ENCODE results near the gene SPATA17. TPM values are rescaled to one million over a fixed set of nuclear protein-coding genes. Genes with fewer than 3 reads are reported as not detected.

The SPATA17 gene
- total RNA-seq, 6 experiments from 2014 or later = 0.24 to 0.31 TPM; not detected in 4

DNA sequence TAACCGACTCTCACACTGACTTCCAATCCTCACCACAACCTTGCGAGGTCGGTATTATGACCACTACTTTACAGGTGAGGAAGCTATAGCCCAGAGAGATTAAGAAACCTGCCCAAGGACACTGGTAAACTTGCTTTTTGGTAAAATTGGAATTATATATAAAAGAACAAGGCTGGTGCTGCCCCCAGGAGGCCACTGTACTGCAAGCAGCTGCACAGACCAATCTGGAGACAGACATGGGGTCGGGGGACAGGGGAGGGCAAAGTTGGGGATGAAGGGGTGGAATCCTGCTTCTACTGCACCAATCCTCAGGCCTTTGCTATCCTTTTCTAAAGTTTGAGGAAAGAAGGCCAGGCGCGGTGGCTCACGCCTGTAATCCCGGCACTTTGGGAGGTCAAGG, 280.8 kb downstream of the SPATA17 start:
- Histone ChIP-seq H3K4me3 (no peak overlapping the region), H3K4me1 (no peaks in the 10 kb centered on the region), H3K36me3 (no peaks in the 10 kb centered on the region), H3K27me3 (no peaks in the 10 kb centered on the region), H3K27ac (no peak overlapping the region), H3K9me3 (no peaks in the 10 kb centered on the region)
- intact Hi-C loops (cut with DNase I) = no loop called here
- DNase-seq (no peak), ATAC-seq (no peak)
- 82% methylated on average over 5 of the region's 8 CpGs for WGBS (ENCODE audit: insufficient coverage, low coverage, low lambda C conversion rate, missing lambda C conversion rate)
- TF ChIP-seq POLR2A (IDR thresholded peaks at IDR 0.05) = no peak
- TF ChIP-seq, protein P1, sequence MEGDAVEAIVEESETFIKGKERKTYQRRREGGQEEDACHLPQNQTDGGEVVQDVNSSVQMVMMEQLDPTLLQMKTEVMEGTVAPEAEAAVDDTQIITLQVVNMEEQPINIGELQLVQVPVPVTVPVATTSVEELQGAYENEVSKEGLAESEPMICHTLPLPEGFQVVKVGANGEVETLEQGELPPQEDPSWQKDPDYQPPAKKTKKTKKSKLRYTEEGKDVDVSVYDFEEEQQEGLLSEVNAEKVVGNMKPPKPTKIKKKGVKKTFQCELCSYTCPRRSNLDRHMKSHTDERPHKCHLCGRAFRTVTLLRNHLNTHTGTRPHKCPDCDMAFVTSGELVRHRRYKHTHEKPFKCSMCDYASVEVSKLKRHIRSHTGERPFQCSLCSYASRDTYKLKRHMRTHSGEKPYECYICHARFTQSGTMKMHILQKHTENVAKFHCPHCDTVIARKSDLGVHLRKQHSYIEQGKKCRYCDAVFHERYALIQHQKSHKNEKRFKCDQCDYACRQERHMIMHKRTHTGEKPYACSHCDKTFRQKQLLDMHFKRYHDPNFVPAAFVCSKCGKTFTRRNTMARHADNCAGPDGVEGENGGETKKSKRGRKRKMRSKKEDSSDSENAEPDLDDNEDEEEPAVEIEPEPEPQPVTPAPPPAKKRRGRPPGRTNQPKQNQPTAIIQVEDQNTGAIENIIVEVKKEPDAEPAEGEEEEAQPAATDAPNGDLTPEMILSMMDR (IDR thresholded peaks at IDR 0.05) = no peak

DNA sequence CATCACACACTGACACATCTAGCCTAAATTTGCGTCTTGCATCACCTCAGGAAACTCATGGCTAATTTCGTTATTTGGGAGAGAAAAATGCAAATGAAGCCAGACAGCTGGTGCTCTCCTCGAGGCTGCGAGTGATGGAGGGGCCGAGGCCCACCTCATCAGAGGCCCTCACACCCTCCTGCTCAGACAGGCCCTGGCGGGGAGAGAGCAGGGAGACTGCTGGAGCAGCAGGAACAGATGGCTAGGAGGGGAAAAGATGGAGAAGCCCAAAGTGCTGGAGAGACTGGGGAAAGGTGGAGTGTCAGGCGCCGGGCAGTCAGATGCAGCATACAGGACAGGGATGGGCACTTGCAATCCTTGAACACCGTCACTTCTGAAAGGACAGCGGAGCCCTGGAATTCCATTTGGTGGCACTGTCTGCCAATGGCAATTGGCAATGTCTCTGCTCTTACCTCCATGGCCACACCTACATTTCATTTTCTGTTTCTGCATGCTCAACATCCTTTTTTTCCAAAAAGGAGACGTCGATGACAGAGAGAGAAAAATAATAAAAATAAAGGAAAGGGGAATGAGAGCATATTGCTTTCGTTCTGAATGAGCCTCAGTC, 286.2 kb downstream of the SPATA17 start:
- no peak for ATAC-seq
- TF ChIP-seq POLR2A (IDR thresholded peaks at IDR 0.05) = no peak
- TF ChIP-seq, protein P1 (IDR thresholded peaks at IDR 0.05) = no peak
- intact Hi-C loops (cut with DNase I) = no loop called here

DNA sequence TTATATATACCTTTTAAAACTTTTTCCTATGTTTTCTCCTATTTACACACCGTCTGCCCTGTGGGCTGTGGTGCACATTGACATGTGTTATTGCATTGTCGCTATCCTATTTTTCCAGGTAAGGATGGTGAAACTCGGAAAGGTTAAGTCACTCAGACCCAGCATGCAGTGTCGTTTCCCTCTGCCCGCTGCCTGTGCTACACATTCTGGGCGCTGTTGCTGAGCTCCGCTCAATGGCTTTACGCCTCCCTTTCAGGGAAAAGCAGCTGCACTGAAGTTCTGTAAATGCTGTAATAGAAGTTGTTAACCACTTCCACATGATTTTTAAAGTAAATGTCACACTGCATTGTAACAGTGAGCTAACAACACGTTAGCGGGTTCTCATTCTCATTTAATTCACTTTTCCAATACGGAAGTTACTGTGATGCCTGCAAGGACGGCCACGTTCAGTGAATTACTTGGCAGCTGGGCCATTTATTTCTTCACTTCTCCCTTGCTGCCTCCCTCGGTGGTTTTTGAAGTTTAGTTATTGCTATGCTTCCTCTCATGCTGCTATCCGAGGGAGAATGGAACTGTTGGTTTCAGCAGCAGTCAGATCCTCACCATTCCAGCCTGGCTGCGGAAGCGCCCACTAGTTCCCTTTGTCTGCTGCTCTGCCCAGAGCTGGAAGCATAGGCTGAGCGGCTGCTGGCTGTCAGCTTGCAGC, 288.7 kb downstream of the SPATA17 start:
- WGBS (ENCODE audit: insufficient coverage, low coverage, low lambda C conversion rate, missing lambda C conversion rate) = 59% methylated on average over 17 of the region's 18 CpGs
- Histone ChIP-seq H3K9me3 (no peaks in the 10 kb centered on the region), H3K27me3 (no peaks in the 10 kb centered on the region), H3K36me3 (no peaks in the 10 kb centered on the region), H3K4me1 (no peaks in the 10 kb centered on the region), H3K4me3 (no peak overlapping the region), H3K27ac (no peak overlapping the region)
- DNase-seq (no peak), ATAC-seq (no peak)
- no peak for TF ChIP-seq POLR2A (IDR thresholded peaks at IDR 0.05)
- TF ChIP-seq, protein P1 (IDR thresholded peaks at IDR 0.05) = no peak
- intact Hi-C loops (cut with DNase I) = no loop called here

More for the DNA sequence above, 286.2 kb downstream of the SPATA17 start:
- Histone ChIP-seq H3K4me3 (no peak overlapping the region), H3K9me3 (no peaks in the 10 kb centered on the region), H3K4me1 (no peaks in the 10 kb centered on the region), H3K36me3 (no peaks in the 10 kb centered on the region), H3K27ac (no peak overlapping the region), H3K27me3 (no peaks in the 10 kb centered on the region)
- 27% methylated on average over 13 of the region's 13 CpGs for WGBS (ENCODE audit: insufficient coverage, low coverage, low lambda C conversion rate, missing lambda C conversion rate)
- no peak for DNase-seq

Small RNAs within 50 kb of the gene (small RNA-seq; reads per million reads assigned to genes)
- gene UBBP2 = 0 reads per million in 2 experiments

Other genes with a start within 250 kb of the SPATA17 start
- 1 to 10 TPM; 3.3 to 6.6 (median 4.6) TPM for gene GPATCH2, start 254 bp upstream of the SPATA17 start, total RNA-seq

All from right lobe of liver (tissue), 6 donors.